GM21825 (cell line): Measurements from ENCODE around the gene PDZD2.
"Not testable (repeated sequence)": the region's sequence is repeated elsewhere in the genome, so short reads cannot be mapped to it uniquely, and the experiment has no call there.

Source experiments
- ATAC-seq: cut with Tn5 transposase; IDR thresholded peaks from one replicate; pipeline ENCODE4 v1.9.1; 2021; ENCODE audit warnings: mild to moderate bottlenecking, moderate library complexity; ENCODE audit not compliant: unreplicated experiment

Gene PDZD2

GRCh38 chr5:32118922-32119321, 480.0 kb downstream of the PDZD2 start:
- ATAC-seq = not testable (repeated sequence)

GRCh38 chr5:32123058-32123805, 484.3 kb downstream of the PDZD2 start:
- no peak for ATAC-seq

GRCh38 chr5:32123889-32124676, 485.2 kb downstream of the PDZD2 start:
- ATAC-seq = no peak

- no peak for ATAC-seq
These were observed 487.8 kb downstream of the PDZD2 start for GRCh38 chr5:32126691-32127090.

- ATAC-seq = no peak
These were observed 488.8 kb downstream of the PDZD2 start for GRCh38 chr5:32127711-32128110.

- no peak for ATAC-seq
These were observed 490.2 kb downstream of the PDZD2 start for GRCh38 chr5:32129074-32129598.

GRCh38 chr5:32130865-32131264, 491.9 kb downstream of the PDZD2 start:
- no peak for ATAC-seq

GRCh38 chr5:32131604-32132003, 492.7 kb downstream of the PDZD2 start:
- ATAC-seq = no peak

- ATAC-seq = no peak
These were observed 493.8 kb downstream of the PDZD2 start for GRCh38 chr5:32132757-32133156.

- ATAC-seq = no peak
These were observed 496.2 kb downstream of the PDZD2 start for GRCh38 chr5:32135086-32135485.

GRCh38 chr5:32136342-32136741, 497.4 kb downstream of the PDZD2 start:
- ATAC-seq = no peak

- no peak for ATAC-seq
These were observed 500.0 kb downstream of the PDZD2 start for GRCh38 chr5:32138839-32139493.

- no peak for ATAC-seq
These were observed 504.9 kb downstream of the PDZD2 start for GRCh38 chr5:32143617-32144377.

- ATAC-seq = no peak
These were observed 505.7 kb downstream of the PDZD2 start for GRCh38 chr5:32144378-32145207.

- no peak for ATAC-seq
These were observed 506.4 kb downstream of the PDZD2 start for GRCh38 chr5:32145378-32145777.

GRCh38 chr5:32147236-32147635, 508.3 kb downstream of the PDZD2 start:
- no peak for ATAC-seq

GRCh38 chr5:32147959-32148358, 509.0 kb downstream of the PDZD2 start:
- ATAC-seq = no peak

GRCh38 chr5:32150366-32150765, 511.4 kb downstream of the PDZD2 start:
- ATAC-seq = no peak

GRCh38 chr5:32151198-32151597, 512.3 kb downstream of the PDZD2 start:
- ATAC-seq = no peak

- no peak for ATAC-seq
These were observed 514.8 kb downstream of the PDZD2 start for GRCh38 chr5:32153723-32154122.
